ENCODE measurements around the gene GLCE. TPM values are rescaled to one million over a fixed set of nuclear protein-coding genes. Genes with fewer than 3 reads are reported as not detected.
"Not testable (repeated sequence)": the region's sequence is repeated elsewhere in the genome, so short reads cannot be mapped to it uniquely, and the experiment has no call there.

The GLCE gene
- total RNA-seq, 1 donor from 2014 or later, result 49.5 TPM

DNA sequence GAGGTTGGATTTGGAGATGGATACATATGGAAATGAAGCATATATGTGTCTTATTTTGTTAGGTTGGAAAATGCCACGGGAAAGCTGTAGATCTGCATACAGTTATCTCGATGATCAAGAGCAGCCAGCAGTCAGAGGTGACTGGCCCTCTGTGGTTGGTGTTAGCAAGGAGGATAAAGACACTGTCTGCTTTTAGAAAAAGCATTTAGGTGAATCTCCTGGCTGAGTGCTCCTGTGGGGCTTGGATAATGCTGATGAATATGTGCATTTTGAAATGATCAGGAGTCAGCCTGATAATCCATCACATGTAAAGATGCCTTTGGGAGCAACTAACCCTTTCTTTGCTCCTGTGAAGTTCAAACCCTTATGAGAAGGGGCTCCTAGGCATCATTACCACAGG lies 24.9 kb upstream of the GLCE start:
- DNase-seq, result no peak

DNA sequence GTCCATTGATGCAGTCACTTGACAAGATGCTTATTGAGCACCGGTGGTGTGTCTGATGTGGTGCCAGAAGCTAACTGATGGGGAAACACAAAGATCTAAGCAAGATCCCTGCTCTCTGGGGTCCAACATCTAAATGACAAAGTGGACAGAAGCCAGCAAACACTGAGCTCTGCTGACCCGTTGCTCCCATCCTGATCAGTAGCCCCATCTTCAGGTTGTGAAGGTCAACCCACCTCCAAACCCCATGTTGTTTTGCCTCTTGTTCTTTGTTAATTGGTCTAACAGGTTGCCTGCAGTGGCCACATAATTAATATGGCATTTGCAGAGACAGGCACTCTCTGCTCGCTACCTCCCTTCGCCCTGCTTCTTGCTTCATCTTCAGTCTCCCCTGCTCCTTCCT lies 21.5 kb upstream of the GLCE start:
- no peak for DNase-seq

DNA sequence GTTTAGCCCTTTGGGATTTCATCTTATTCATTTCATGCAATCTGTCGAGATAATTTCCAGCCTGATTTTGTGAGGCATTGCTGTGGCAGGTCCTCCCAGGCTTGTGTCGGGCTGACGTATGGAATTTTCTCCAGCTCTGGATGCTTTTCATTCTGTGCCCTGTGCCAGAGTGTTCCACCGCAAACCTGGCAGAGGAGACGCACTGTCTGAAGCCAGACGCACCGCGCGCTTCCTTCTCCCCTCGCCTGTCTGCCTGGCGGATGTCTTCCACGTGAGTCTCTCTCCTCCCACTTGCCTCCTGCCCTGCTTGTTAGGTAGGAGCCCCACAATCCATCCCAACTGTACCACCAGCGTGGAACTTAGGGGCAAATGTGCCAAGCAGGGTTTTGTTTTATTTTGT lies 20.1 kb upstream of the GLCE start:
- DNase-seq, result no peak

DNA sequence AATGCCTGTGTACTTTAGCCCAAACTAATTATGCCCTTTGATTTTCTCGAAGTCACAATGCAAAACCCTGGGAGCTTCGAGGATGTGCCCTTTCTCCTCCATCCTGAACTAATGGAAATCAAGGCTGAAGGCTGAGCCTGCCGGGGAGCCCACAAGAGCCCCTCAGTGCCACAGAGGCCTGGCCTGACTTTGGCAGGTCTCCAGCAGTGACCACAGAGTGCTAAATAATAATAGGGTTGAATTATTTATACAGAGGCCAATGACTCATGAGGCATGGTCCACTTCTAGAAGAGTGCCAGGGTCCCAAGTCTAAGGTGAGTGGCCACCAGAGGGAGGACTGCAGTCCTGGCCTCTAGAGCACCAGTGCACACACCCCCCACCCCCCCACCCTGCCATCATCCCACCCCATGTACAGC lies 19.1 kb upstream of the GLCE start:
- no peak for DNase-seq

DNA sequence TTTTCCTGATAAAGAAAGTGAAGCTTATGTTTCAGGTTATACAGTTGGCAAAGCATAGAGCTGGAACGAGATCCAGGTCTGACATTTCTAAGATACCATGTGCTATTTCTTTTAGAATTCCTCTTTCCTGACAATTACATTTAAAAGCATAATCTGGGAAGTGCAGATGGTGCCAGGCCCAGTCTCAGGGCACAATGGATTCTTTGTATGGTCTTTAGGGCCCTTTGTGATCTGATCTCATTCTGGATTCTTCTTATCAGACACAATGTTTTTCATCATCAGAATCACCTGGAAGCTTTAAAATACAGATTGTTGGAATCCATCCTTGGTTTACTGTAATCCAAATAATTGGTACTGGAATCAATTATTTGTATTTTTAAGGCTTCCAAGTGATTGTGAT lies 18.6 kb upstream of the GLCE start:
- no peak for DNase-seq

DNA sequence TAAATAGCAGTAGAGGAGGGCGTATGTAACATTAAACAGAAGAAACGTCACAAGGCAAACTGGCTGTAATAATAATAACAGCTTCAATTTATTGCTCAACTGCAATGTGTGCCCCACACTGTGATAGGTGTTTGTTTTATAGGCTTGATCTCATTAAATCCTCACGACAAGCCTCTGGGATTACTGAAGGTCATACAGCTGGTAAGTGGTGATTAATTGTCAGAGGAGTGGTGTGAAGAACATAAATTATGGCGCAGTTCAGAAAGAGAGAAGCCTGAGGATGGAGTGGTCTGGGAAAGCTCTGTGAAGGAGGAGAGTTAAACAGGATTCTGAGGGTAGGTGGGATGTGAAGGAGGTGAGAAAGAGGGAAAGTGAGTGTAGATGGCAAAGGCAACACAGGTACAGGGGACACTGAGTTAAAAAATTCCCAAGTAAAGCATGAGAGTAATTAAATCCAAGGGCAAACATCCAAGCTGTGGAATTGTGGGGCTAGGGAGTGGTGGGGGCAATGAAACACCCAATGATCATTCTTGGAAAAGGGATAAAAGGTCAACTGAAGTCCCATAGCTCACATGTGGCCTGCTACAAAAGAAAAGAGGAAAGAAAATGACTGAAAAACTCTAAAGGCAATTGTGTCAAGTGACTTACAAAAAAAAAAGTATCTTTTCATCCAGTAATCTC lies 16.5 kb upstream of the GLCE start:
- DNase-seq, result no peak

DNA sequence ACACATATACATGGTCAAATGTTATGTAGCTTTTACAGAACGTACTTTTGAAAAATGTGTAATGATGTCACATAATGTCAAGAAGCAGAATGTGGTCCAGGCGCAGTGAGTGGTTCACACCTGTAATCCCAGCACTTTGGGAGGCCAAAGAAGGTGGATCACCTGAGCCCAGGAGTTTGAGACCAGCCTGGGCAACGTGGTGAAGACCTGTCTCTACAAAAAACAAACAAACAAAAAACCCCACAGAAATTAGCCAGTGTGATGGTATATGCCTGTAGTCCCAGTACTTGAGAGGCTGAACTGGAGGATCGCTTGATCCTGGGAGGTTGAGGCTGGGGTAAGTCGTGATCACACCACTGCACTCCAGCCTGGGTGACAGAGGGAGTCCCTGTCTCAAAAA lies 15.9 kb upstream of the GLCE start:
- no peak for DNase-seq

DNA sequence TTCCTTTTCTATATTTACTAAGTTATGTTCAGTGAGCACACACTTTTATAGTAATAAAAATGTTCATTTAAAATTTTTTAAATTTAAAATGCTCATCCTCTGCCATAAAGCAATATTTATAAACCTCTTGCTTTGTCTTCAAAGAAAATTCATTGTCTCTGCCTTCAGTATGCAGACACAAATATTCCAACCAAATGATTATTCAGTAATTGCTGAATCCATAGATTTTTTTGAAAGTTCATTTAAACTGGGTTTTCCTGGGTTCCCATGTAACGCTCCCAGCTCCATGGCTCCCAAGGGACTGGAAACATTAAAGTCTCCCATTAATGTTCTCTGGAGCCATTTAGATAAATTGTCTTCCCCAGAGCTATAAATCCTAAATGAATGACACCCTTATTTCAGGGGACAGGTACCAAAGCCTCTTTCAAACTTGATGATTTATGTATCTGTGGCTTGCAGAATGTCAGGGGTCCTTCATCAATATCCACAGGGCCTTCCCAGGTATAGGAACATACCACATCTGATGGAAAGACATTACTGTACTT lies 15.2 kb upstream of the GLCE start:
- no peak for DNase-seq

DNA sequence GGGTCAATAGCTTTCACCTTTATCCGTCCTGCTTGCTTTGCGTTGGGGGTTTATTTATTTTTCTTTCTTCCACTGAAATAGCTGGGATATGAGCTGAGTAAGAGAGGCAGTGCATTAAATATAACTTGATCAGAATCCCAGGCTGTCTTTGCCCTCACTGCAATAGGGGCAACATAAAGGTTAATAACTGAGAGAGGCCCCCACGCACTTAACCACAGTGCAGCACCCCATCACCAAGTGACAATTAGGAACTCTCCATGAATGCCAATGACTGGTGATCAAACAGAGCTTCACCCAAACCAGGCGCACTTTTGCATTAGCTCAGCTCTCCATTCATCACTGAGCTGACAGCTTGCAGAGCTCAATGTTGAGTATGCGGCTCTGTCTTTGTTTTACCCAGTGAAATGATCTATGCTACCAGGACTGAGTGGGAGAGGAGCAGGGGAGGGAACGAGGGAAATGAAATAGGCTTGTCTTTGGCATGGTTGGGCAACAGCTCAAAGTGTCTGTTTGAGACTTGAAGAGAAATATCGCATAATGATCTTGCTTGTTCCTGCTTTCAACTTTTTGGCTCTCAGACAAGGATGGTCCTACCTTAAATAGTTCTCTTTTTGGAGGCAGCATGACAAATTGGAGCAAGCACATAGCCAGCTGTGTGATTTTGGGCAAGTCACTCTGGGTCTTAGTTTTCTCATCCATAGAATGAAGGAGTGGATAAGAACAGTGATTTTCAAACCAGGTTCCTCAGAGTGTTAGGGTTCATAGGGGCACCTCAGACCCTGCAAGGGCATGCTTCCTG lies 14.5 kb upstream of the GLCE start:
- DNase-seq, result no peak

DNA sequence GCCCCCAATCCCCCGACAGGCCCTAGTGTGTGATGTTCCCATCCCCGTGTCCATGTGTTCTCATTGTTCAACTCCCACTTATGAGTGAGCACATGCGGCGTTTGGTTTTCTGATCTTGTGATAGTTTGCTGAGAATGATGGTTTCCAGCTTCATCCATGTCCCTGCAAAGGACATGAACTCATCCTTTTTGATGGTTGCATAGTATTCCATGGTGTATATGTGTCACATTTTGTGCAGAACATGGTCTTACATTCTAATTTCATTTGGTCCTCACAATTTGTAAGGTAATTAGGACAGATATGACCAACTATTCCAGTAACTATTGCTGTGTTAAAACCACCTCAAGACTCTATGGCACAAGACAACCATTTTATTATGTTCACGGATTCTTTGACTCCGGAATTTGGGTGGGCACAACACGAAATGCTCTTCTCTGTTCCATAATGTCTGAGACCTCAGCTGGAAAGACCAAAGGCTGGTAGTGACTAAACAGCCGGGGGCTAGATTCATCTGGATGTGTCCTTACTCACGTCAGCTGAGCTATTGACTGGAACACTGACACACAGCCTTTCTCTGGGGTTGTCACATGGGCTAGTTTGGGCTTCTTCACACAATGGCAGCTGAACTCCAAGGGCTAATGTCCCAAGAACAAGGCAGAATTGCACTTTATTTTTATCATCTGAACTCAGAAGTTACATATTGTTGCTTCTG lies 13.6 kb upstream of the GLCE start:
- no peak for DNase-seq

DNA sequence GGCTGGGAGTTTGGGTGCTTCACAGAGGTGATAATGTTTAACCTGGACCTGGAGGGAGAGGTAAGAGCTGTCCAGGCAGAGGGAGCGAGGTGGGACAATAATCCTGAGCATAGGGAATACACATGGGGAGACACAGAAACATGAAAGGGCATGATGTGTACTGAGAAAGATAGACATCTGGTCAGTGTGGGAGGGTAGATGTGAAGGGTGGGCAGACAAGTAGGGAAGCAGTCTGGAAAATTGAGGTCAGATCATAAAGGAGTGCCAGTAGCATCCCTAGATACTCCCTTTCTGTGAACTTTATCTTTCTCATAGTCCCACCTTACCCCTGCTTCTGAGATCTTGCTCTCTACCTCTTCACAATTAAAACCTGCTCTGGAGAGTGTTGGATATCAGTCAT lies 12.0 kb upstream of the GLCE start:
- DNase-seq, result no peak

DNA sequence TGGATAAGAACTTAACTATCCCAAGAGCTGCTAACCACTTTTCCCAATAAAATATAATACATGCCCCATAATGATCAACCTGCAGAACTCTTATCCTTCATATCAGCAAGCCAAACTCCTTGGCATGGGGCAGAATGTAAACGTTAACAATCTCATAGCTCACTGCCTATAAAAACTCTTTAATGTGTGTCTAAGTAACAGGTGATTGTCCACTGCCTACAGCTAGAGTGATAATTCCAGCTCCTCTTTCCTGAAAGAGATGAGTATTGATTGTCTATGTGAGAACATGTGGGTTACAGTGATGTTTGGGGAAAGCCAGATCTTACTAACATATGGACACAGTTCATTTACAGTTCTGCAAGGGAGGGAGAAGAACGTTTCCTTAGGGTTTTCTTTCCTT lies 11.3 kb upstream of the GLCE start:
- no peak for DNase-seq

DNA sequence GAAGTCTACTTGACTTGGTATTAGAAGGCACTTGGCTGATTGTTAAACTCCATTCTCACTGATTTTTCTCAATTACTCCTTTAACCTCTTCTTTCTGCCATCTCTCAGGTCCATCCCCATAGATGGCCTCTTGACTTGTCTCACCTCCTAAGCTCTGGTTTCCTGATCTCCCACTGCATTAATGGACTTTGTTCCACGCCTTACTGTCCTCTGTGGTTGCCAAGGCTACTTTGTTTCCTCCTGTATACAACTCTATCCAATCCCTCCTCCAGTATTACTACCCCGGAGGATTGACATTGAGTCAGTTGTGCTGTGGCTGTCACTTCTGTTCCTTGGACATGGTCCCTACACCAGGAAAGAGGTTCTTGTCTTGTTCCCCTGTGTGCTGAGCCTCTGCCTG lies 10.6 kb upstream of the GLCE start:
- no peak for DNase-seq

DNA sequence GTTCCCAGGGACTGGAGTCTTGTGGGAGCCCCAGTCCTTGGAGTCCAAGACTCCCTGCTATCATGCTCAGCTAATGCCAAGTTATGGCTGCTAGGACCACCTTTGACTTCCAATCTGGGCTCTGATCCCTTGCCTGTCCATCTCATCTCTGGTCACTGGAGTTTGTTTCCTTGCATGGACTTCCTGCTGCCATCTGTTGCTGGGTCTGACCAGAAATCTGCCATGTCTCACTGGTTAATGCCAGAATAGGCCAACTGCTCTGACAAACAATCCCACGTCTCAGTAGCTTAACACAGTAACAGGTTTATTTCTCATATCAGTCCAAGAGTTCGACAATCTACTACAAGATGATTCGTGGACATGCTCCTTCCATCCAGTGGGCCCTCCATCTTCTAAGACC lies 10.1 kb upstream of the GLCE start:
- DNase-seq, result no peak

DNA sequence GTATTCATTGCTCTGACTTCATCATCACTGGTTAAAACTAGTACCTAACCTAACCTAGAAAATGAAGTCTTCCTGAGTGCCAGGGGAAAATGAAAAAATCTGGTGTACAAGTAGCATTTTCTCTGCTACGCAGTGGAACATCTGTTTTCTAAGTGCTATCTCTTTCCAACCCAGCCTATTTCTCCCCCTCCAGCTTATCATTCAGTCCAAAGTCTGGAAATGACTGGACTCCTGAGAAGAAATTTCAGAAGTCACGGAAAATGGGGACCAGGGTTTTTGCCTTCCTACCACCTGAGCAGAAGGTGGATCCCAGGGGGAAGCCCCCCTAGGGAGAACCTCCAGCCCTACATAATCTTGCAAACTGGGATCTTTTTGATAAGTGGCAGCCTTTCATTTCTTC lies 9.6 kb upstream of the GLCE start:
- no peak for DNase-seq

DNA sequence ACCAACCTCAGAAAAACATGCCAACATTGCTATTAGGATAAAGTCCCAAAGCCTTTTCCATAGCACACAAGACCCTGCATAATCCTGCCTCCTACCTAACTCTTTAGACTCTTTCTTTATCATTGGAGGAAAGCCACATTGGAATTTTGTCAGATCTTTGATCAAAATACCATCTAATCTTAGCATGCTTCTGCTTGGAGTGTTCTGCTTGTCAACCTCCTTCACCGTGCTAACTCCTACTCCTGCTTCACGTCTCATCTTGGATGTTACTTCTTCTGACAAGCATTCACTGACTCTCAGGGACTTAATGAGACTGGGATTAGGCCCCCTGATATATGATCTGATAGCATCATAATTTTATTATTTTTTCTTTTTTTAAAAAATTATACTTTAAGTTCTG lies 7.4 kb upstream of the GLCE start:
- DNase-seq, result no peak

DNA sequence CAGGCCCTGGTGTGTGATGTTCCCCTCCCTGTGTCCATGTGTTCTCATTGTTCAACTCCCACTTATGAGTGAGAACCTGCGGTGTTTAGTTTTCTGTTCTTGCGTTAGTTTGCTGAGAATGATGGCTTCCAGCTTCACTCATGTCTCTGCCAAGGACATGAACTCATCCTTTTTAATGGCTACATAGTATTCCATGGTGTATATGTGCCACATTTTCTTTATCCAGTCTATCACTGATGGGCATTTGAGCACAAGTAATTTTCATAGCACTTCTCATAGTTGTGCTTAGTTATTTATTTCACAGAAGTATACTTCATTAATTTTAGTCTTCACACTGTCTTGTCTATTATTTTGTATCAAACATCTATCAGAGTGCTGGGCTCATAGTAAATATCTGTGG lies 6.8 kb upstream of the GLCE start:
- DNase-seq, result not testable (repeated sequence)

DNA sequence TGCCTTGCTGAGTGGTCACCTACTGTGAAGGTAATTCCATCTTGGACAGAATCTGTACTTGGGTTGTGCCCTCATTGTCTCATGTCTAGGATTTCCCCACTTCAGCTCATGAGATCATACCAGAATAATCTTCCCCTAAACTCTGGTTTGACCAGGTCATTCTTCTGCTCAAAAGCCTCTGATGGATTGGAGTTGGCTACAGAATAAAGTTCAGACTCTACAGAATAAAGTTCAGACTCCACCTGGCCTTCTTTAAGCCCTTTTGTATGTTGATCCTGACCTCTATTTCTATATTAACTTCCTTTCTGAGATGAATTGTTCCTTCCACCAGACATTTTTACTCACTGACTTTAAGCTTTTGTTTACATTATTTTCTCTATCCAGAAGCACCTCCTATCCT lies 6.4 kb upstream of the GLCE start:
- DNase-seq, result no peak

DNA sequence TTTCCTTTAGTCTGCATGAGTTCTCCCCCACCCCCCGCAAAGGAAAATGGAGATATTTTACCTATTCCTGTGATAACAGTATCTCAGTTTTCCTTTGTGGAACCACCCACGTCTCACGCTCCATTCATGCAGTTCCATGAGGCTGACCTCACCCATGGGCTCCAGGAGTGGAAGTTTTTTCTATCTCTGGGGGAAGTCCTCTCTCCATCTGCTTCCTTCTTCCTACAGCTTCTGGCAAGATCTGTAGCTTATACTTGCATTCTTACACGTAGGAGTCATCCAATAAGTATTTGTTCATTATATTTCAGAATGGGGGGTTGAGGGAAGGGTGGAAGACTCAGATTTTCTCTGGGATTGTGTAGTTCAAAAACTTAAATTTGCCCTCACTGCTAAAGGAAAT lies 5.8 kb upstream of the GLCE start:
- DNase-seq, result no peak

DNA sequence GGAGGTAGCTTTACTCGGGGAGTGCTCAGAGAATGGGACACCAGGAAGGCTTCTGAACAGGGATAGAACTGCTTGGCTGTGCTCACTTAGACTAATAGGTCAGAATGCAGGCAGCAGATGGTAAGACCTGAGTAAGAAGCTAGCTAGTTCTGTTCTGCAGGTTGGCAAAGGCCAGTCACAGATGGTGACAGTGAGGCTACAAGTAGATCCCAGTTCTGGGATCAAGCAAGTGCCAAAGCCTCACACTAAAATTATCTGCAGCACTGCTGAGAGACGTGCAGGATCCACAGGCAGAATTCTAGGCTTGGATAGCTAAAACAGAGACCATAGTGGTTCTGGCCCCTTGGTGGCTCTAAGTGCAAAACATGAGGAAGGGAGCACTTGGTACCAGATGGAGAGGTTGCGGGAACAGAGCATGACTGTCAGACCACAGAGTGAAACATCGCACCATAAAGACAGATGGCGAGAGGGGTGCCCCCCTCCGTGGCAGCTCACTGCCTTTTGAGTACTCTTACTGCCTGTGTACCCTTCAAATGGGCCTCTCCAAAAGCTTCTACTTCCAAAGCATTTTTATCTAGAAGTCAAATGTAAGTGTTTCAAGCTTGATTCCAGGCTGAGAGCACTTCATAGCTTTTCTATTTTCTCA lies 3.6 kb upstream of the GLCE start:
- DNase-seq, result no peak

DNA sequence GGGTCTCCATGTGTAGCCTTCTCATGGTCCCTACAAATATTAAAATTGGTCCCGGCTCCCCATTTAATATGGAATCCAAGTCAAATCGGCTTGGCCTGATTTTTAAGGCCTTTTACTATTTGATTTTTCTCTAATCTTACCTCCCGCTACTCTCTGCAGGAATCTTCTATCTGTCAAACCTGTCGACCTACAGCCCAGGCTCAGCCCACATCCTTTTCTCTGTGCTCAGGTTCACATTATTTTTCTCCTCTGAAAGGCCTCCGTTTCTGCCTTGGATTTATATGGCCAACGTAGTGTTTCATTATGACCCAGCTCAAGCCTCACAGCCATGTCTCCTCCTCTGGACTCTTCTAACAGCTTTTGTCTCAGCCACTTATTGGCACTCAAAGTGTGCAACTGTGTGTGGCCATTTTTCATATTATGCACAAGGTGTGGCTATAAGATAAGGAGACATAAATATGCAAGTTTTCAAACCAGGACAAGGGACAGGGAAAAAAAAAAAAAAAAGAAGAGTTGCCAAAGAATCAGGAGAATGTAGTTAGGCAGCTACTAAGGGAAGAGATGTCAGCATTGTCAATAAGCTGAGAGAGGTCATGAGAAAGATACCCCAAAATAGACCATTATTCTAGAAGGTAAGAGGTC lies 2.1 kb upstream of the GLCE start:
- no peak for DNase-seq

DNA sequence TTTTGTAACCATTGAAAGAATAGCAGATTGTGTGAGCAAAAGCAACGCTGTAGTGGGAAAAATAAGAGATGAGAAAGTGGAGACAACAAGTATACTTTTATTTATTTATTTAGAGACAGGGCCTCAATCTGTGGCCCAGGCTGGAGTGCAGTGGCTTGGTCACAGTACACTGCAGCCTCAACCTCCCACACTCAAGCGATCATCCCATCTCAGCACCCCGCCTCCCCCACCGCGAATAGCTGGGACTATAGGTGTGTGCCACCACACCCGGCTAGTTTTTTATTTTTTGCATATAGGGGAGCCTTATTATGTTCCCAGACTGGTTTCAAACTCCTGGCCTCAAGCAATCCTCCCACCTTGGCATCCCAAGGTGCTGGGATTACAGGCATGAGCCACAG lies 1.6 kb upstream of the GLCE start:
- DNase-seq, result no peak
